HCT116 (cell line): Measurements from ENCODE around the gene CAMKMT. TPM values are rescaled to one million over a fixed set of nuclear protein-coding genes. Genes with fewer than 3 reads are reported as not detected.

Source experiments
- ATAC-seq: fragments of 200-7000 bp; cut with Tn5 transposase; 2 replicates; pipeline ENCODE4 v1.9.1; 2020; ENCODE audit warnings: mild to moderate bottlenecking, moderate library complexity
- BruUV-seq: library from RNA; stranded (reverse); fragments of 400-500 nt; replicated peaks from 2 replicates; lab custom pipeline; 2021; lab: Mats Ljungman, UMichigan
- CTCF ChIA-PET: fragments of 300-600 bp; sonication (Branson Sonifier 250); formaldehyde crosslinking; loops from one replicate; lab custom pipeline; 2021; ENCODE audit warnings: antibody characterized with exemption; lab: Charles Lee
- POLR2A ChIA-PET: fragments of 300-600, 350-600 bp; sonication (Branson Sonifier 250); formaldehyde crosslinking; loops from one replicate; lab custom pipeline; 2021; ENCODE audit warnings: antibody characterized with exemption; lab: Charles Lee
- RAD21 ChIA-PET, 2 experiments: fragments of 300-600 bp; sonication (Branson Sonifier 250); formaldehyde crosslinking; loops; one replicate each; lab custom pipeline; 2023; ENCODE audit warnings: low total read pairs in 2 of 2; ENCODE audit not compliant: uncharacterized antibody in 2 of 2, unreplicated experiment in 2 of 2, low non-redundant PET in 1 of 2; lab: Charles Lee
- DNase-seq: peaks from one replicate; pipeline ENCODE4 v3.0.0-alpha.2; 2010; ENCODE audit warnings: low read depth, low spot score
- H2AFZ ChIP-seq: fragments of 200-600 bp; shearing (Covaris generic), sonication (generic); 2 replicates; pipeline ENCODE4 v1.6.1; 2017; ENCODE audit warnings: low read depth, mixed run types, mixed read lengths, antibody characterized with exemption, low read length; ENCODE audit not compliant: poor library complexity, severe bottlenecking
- H3K27ac ChIP-seq: 2 replicates; pipeline ENCODE4 v1.5.1; 2012; ENCODE audit warnings: low read depth, low read length
- H3K27me3 ChIP-seq: fragments of 200-600 bp; sonication (generic); 2 replicates; pipeline ENCODE4 v1.6.1; 2016; ENCODE audit warnings: mixed run types, low read length, mixed read lengths; ENCODE audit not compliant: insufficient read depth
- H3K36me3 ChIP-seq, 2 experiments: fragments of 200-500 bp in 1 of 2; fragments of 200-600 bp in 1 of 2; sonication (Bioruptor generic) in 1 of 2; sonication (generic) in 1 of 2; 2 replicates each; pipeline versions ENCODE4 v1.5.1 to v1.6.1; 2014 to 2016; ENCODE audit warnings: low read length in 2 of 2, inconsistent platforms in 1 of 2, mixed read lengths in 1 of 2, mixed run types in 1 of 2; ENCODE audit not compliant: insufficient read depth in 2 of 2, control insufficient read depth in 1 of 2
- H3K4me1 ChIP-seq, 2 experiments: fragments of 200-600 bp in 1 of 2; sonication (generic) in 1 of 2; 2 replicates each; pipeline versions ENCODE4 v1.5.1 to v1.6.1; 2012 to 2017; ENCODE audit warnings: low read length in 2 of 2, inconsistent platforms in 1 of 2, mild to moderate bottlenecking in 1 of 2, mixed read lengths in 1 of 2, mixed run types in 1 of 2, moderate library complexity in 1 of 2; ENCODE audit not compliant: insufficient read depth in 2 of 2, control insufficient read depth in 1 of 2
- H3K4me2 ChIP-seq: fragments of 200-600 bp; sonication (generic); 2 replicates; pipeline ENCODE4 v1.6.1; 2017; ENCODE audit warnings: mixed run types, low read length, mixed read lengths
- H3K4me3 ChIP-seq, 2 experiments: fragments of 200-600 bp in 1 of 2; sonication (generic) in 1 of 2; replicated peaks in 1 of 2; 2 replicates each; pipeline ENCODE4 v1.5.1; 2011 to 2016; ENCODE audit warnings: low read length in 2 of 2, control low read depth in 1 of 2, low read depth in 1 of 2, mild to moderate bottlenecking in 1 of 2, mixed read lengths in 1 of 2, mixed run types in 1 of 2
- H3K79me2 ChIP-seq: fragments of 200-600 bp; sonication (generic); 2 replicates; pipeline ENCODE4 v1.6.1; 2017; ENCODE audit warnings: mild to moderate bottlenecking, mixed run types, low read length, moderate library complexity, mixed read lengths; ENCODE audit not compliant: insufficient read depth
- H3K9ac ChIP-seq: fragments of 200-600 bp; sonication (generic); 2 replicates; pipeline ENCODE4 v1.6.1; 2016; ENCODE audit warnings: low read length, mixed read lengths
- H3K9me2 ChIP-seq: fragments of 200-600 bp; sonication (generic), shearing (Covaris generic); 2 replicates; pipeline ENCODE4 v1.6.1; 2017; ENCODE audit warnings: mixed run types, mild to moderate bottlenecking, moderate library complexity; ENCODE audit not compliant: insufficient read depth
- H3K9me3 ChIP-seq, 2 experiments: fragments of 200-500 bp in 1 of 2; fragments of 200-600 bp in 1 of 2; sonication (Bioruptor generic) in 1 of 2; sonication (generic) in 1 of 2; 2 replicates each; pipeline ENCODE4 v1.6.1; 2014 to 2017; ENCODE audit warnings: low read length in 2 of 2, mixed read lengths in 2 of 2, inconsistent platforms in 1 of 2, low read depth in 1 of 2, mild to moderate bottlenecking in 1 of 2, mixed run types in 1 of 2, moderate library complexity in 1 of 2; ENCODE audit not compliant: control insufficient read depth in 1 of 2, insufficient read depth in 1 of 2
- H4K20me1 ChIP-seq: fragments of 200-600 bp; sonication (generic), shearing (Covaris generic); 2 replicates; pipeline ENCODE4 v1.6.1; 2017; ENCODE audit warnings: mixed run types, mild to moderate bottlenecking, moderate library complexity; ENCODE audit not compliant: insufficient read depth
- CBX3 ChIP-seq: IDR thresholded peaks from 2 replicates; pipeline ENCODE4 v1.6.1; 2012; ENCODE audit warnings: low read depth
- EGR1 ChIP-seq: IDR thresholded peaks from 2 replicates; pipeline ENCODE4 v1.6.1; 2012; ENCODE audit warnings: low read depth
- ELF1 ChIP-seq: IDR thresholded peaks from 2 replicates; pipeline ENCODE4 v1.6.1; 2012; ENCODE audit warnings: low read depth, borderline replicate concordance
- EZH2 ChIP-seq: fragments of 200-600 bp; sonication (generic); IDR thresholded peaks from 2 replicates; pipeline ENCODE4 v1.6.1; 2017; ENCODE audit warnings: antibody characterized with exemption, mixed run types
- FOSL1 ChIP-seq: IDR thresholded peaks from 2 replicates; pipeline ENCODE4 v1.6.1; 2012; ENCODE audit warnings: low read depth
- JUND ChIP-seq: IDR thresholded peaks from 2 replicates; pipeline ENCODE4 v1.6.1; 2012
- MAX ChIP-seq: IDR thresholded peaks from 2 replicates; pipeline ENCODE4 v1.6.1; 2012
- POLR2A ChIP-seq: IDR thresholded peaks from 2 replicates; pipeline ENCODE4 v1.7.0; 2011; ENCODE audit warnings: borderline replicate concordance; ENCODE audit not compliant: insufficient read depth, insufficient read length; ENCODE audit errors: extremely low read depth
- POLR2AphosphoS5 ChIP-seq: IDR thresholded peaks from 2 replicates; pipeline ENCODE4 v1.6.1; 2011; ENCODE audit warnings: mild to moderate bottlenecking, low read depth, low read length, moderate library complexity
- RAD21 ChIP-seq: IDR thresholded peaks from 2 replicates; pipeline ENCODE4 v1.6.1; 2012; ENCODE audit warnings: low read depth, mild to moderate bottlenecking
- SP1 ChIP-seq: IDR thresholded peaks from 2 replicates; pipeline ENCODE4 v1.6.1; 2012; ENCODE audit warnings: low read depth
- SRF ChIP-seq: IDR thresholded peaks from 2 replicates; pipeline ENCODE4 v1.6.1; 2012; ENCODE audit warnings: low read depth
- TCF7L2 ChIP-seq: IDR thresholded peaks from 2 replicates; pipeline ENCODE4 v1.7.0; 2011; ENCODE audit warnings: borderline replicate concordance, inconsistent platforms; ENCODE audit not compliant: insufficient read depth, insufficient read length; ENCODE audit errors: extremely low read depth
- YY1 ChIP-seq: IDR thresholded peaks from 2 replicates; pipeline ENCODE4 v1.6.1; 2011; ENCODE audit warnings: low read length, low read depth, moderate library complexity, mild to moderate bottlenecking; ENCODE audit not compliant: insufficient replicate concordance; ENCODE audit errors: extremely low read depth
- intact Hi-C: fragments of 100-400 bp; cut with micrococcal nuclease; formaldehyde crosslinking; loops from 2 replicates; pipeline ENCODE4 v1.10.0; 2022
- total RNA-seq: library from RNA; stranded (reverse); gene quantifications from one replicate; pipeline ENCODE4 v1.2.1, GENCODE V29; 2021; ENCODE audit not compliant: unreplicated experiment
- TF ChIP-seq, protein P1 (sequence below): IDR thresholded peaks from 2 replicates; pipeline ENCODE4 v1.6.1; 2011; ENCODE audit warnings: mild to moderate bottlenecking, low read length, moderate library complexity; ENCODE audit not compliant: insufficient replicate concordance; ENCODE audit errors: extremely low read depth
- TF ChIP-seq, protein P2 (sequence below): IDR thresholded peaks from 2 replicates; pipeline ENCODE4 v1.6.1; 2012; ENCODE audit warnings: low read depth

CAMKMT gene
- total RNA-seq, 1 experiment from 2014 or later = 10.6 TPM

DNA sequence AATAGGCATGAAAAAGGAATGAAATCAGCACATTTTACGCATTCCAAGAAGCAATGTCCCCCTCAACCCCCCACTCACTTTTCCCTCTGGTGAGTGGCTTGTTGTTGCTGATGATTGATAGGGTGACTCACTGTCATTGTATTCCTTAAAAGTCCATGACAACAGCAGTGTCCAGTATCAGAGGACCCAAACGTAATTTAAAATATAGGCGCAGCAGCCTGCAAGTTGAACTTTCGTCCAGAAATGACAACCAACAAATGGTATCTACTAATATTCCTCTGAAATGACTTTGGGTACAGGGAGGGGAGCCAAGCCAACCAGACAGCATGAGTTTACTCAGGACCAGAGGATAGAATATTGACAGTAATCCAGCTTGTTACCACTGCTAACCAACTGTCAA lies 396.8 kb downstream of the CAMKMT start:
- H3K4me2 ChIP-seq = no peak overlapping the region
- H2AFZ ChIP-seq = no peak overlapping the region
- no peaks in the 10 kb centered on the region; the same call in 1 of the 2 replicates for H4K20me1 ChIP-seq
- H3K27me3 ChIP-seq = no peaks in the 10 kb centered on the region
- ChIA-PET CTCF (no interaction called here), RAD21 (no interaction called here), POLR2A (no interaction called here)
- no peaks in the 10 kb centered on the region for H3K4me1 ChIP-seq
- no peaks in the 10 kb centered on the region for H3K9me2 ChIP-seq
- no TSS peak for BruUV-seq
- no peaks in the 10 kb centered on the region for H3K9me3 ChIP-seq
- H3K4me3 ChIP-seq = no peak overlapping the region
- no peaks in the 10 kb centered on the region for H3K36me3 ChIP-seq
- no peaks in the 10 kb centered on the region for H3K79me2 ChIP-seq
- DNase-seq (no peak), ATAC-seq (no peak)
- H3K9ac ChIP-seq = no peak overlapping the region
- no peak for TF ChIP-seq CBX3
- TF ChIP-seq SP1 = no peak
- no peak for TF ChIP-seq ELF1
- TF ChIP-seq SRF = no peak
- TF ChIP-seq, protein P1, sequence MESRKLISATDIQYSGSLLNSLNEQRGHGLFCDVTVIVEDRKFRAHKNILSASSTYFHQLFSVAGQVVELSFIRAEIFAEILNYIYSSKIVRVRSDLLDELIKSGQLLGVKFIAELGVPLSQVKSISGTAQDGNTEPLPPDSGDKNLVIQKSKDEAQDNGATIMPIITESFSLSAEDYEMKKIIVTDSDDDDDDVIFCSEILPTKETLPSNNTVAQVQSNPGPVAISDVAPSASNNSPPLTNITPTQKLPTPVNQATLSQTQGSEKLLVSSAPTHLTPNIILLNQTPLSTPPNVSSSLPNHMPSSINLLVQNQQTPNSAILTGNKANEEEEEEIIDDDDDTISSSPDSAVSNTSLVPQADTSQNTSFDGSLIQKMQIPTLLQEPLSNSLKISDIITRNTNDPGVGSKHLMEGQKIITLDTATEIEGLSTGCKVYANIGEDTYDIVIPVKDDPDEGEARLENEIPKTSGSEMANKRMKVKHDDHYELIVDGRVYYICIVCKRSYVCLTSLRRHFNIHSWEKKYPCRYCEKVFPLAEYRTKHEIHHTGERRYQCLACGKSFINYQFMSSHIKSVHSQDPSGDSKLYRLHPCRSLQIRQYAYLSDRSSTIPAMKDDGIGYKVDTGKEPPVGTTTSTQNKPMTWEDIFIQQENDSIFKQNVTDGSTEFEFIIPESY = no peak
- no peak for TF ChIP-seq EGR1
- no peak for TF ChIP-seq YY1
- no peak for TF ChIP-seq POLR2A
- no peak for TF ChIP-seq POLR2AphosphoS5
- TF ChIP-seq, protein P2, sequence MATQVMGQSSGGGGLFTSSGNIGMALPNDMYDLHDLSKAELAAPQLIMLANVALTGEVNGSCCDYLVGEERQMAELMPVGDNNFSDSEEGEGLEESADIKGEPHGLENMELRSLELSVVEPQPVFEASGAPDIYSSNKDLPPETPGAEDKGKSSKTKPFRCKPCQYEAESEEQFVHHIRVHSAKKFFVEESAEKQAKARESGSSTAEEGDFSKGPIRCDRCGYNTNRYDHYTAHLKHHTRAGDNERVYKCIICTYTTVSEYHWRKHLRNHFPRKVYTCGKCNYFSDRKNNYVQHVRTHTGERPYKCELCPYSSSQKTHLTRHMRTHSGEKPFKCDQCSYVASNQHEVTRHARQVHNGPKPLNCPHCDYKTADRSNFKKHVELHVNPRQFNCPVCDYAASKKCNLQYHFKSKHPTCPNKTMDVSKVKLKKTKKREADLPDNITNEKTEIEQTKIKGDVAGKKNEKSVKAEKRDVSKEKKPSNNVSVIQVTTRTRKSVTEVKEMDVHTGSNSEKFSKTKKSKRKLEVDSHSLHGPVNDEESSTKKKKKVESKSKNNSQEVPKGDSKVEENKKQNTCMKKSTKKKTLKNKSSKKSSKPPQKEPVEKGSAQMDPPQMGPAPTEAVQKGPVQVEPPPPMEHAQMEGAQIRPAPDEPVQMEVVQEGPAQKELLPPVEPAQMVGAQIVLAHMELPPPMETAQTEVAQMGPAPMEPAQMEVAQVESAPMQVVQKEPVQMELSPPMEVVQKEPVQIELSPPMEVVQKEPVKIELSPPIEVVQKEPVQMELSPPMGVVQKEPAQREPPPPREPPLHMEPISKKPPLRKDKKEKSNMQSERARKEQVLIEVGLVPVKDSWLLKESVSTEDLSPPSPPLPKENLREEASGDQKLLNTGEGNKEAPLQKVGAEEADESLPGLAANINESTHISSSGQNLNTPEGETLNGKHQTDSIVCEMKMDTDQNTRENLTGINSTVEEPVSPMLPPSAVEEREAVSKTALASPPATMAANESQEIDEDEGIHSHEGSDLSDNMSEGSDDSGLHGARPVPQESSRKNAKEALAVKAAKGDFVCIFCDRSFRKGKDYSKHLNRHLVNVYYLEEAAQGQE = no peak
- no peak for TF ChIP-seq RAD21
- no peak for TF ChIP-seq MAX
- TF ChIP-seq EZH2 = no peak
- no peak for TF ChIP-seq TCF7L2
- TF ChIP-seq FOSL1 = no peak
- TF ChIP-seq JUND = no peak
- H3K27ac ChIP-seq = no peak overlapping the region
- intact Hi-C loops = no loop called here
